ENCODE measurements around the gene SPRED2.

Gene SPRED2

DNA sequence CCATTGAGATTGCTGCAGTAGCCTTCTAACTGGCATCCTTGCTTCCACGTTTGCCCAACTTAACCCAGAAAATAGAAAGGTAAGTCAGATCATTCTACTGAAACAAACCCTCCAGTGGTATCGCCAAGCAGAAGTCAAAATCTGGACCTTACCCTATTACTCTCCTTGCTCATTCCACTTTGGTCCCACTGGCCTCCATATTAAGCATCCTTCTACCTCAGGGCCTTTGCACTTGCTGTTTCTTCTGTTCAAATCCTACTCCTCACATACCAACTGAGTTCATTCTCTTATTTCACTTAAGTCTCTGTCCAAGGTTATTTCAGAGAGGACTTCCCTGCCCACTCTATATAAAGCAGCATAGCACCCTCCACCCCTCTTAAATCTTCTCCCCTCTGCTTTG is 84.5 kb downstream of the SPRED2 start:
- H3K36me3 ChIP-seq (ENCODE audit: control insufficient read depth, low read length), result peaks cover 3% of the 10 kb centered on the region; the same call in 1 of the 2 replicates
- H3F3A ChIP-seq (ENCODE audit: control insufficient read depth, insufficient read depth), result peaks cover 11% of the 10 kb centered on the region; the same call in 1 of the 2 replicates
- H3K9me2 ChIP-seq (replicated peaks; ENCODE audit: control insufficient read depth, low read length), result no peaks in the 10 kb centered on the region
- no peak overlapping the region for H3K4me3 ChIP-seq (ENCODE audit: low read length)
- peaks cover 66% of the 10 kb centered on the region for H3K79me2 ChIP-seq (ENCODE audit: control insufficient read depth, low read length)
- H3K27me3 ChIP-seq (ENCODE audit: control insufficient read depth, low read length), result no peaks in the 10 kb centered on the region
- no peak overlapping the region for H3K4me2 ChIP-seq (ENCODE audit: low read length)
- no peak overlapping the region for H3K27ac ChIP-seq (ENCODE audit: low read depth, low read length)
- no peaks in the 10 kb centered on the region for H3K9me3 ChIP-seq (ENCODE audit: control insufficient read depth, insufficient read depth, low read length)
- no peak for TF ChIP-seq EZH2phosphoT487 (IDR thresholded peaks at IDR 0.05; ENCODE audit: borderline replicate concordance, low read length)
- TF ChIP-seq, protein P1, sequence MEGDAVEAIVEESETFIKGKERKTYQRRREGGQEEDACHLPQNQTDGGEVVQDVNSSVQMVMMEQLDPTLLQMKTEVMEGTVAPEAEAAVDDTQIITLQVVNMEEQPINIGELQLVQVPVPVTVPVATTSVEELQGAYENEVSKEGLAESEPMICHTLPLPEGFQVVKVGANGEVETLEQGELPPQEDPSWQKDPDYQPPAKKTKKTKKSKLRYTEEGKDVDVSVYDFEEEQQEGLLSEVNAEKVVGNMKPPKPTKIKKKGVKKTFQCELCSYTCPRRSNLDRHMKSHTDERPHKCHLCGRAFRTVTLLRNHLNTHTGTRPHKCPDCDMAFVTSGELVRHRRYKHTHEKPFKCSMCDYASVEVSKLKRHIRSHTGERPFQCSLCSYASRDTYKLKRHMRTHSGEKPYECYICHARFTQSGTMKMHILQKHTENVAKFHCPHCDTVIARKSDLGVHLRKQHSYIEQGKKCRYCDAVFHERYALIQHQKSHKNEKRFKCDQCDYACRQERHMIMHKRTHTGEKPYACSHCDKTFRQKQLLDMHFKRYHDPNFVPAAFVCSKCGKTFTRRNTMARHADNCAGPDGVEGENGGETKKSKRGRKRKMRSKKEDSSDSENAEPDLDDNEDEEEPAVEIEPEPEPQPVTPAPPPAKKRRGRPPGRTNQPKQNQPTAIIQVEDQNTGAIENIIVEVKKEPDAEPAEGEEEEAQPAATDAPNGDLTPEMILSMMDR (IDR thresholded peaks at IDR 0.05; ENCODE audit: low read depth, low read length, poor library complexity, severe bottlenecking), result no peak
- peaks cover 54% of the 10 kb centered on the region for H3K4me1 ChIP-seq (ENCODE audit: control insufficient read depth, low read length)
- no peaks in the 10 kb centered on the region for H4K20me1 ChIP-seq (ENCODE audit: control insufficient read depth, insufficient read depth, low read depth, low read length)

DNA sequence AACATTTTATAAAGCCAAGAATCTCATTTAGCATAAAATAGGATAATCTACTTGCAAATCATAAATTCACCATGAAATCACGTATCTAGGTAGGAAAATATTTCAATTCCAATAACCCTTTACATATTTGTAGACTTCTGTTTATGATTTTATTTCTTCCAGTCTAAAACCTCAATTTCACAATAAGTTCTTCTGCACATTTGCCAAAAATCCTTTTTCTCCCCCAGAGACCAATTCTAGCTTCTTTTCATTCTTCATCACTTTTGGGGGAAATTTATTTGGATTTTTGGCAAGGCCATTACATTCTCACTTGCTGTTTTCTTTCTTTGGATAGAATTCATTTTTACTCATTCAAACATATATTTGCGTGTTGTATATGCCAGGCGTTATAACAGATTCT is 86.8 kb downstream of the SPRED2 start:
- no peak overlapping the region for H3K27ac ChIP-seq (ENCODE audit: low read depth, low read length)
- no peaks in the 10 kb centered on the region for H3F3A ChIP-seq (ENCODE audit: control insufficient read depth, insufficient read depth)
- H3K4me2 ChIP-seq (ENCODE audit: low read length), result no peak overlapping the region
- no peaks in the 10 kb centered on the region for H3K9me3 ChIP-seq (ENCODE audit: control insufficient read depth, insufficient read depth, low read length)
- no peaks in the 10 kb centered on the region for H4K20me1 ChIP-seq (ENCODE audit: control insufficient read depth, insufficient read depth, low read depth, low read length)
- H3K9me2 ChIP-seq (replicated peaks; ENCODE audit: control insufficient read depth, low read length), result no peaks in the 10 kb centered on the region
- H3K79me2 ChIP-seq (ENCODE audit: control insufficient read depth, low read length), result peaks cover 49% of the 10 kb centered on the region
- no peak for TF ChIP-seq EZH2phosphoT487 (IDR thresholded peaks at IDR 0.05; ENCODE audit: borderline replicate concordance, low read length)
- TF ChIP-seq, protein P1 (IDR thresholded peaks at IDR 0.05; ENCODE audit: low read depth, low read length, poor library complexity, severe bottlenecking), result no peak
- peaks cover 8% of the 10 kb centered on the region for H3K36me3 ChIP-seq (ENCODE audit: control insufficient read depth, low read length)
- H3K4me3 ChIP-seq (ENCODE audit: low read length), result no peak overlapping the region
- H3K27me3 ChIP-seq (ENCODE audit: control insufficient read depth, low read length), result no peaks in the 10 kb centered on the region
- H3K4me1 ChIP-seq (ENCODE audit: control insufficient read depth, low read length), result peaks cover 35% of the 10 kb centered on the region

DNA sequence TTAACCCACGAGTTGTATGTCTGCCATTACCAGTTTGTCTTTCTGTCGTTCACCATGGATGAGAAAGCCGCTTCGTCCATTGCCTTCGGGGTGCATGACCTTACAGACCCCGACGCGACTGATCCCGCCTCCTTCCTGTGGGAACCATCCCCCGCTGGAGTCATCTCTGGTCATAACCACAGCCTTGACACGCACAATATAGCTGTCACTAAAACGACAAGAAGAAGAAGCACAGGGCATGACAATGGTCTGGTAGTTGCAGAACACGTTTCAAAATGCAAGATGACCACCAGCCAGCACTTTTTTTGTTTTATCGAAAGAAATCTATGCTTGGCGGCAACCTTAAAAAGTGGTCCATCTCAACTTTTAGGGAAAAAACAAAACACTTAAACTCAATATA is 87.7 kb downstream of the SPRED2 start:
- no peaks in the 10 kb centered on the region for H3K9me2 ChIP-seq (replicated peaks; ENCODE audit: control insufficient read depth, low read length)
- H3K9me3 ChIP-seq (ENCODE audit: control insufficient read depth, insufficient read depth, low read length), result no peaks in the 10 kb centered on the region
- peak overlapping the region; percentile 30 for H3K4me2 ChIP-seq (ENCODE audit: low read length)
- TF ChIP-seq, protein P1 (IDR thresholded peaks at IDR 0.05; ENCODE audit: low read depth, low read length, poor library complexity, severe bottlenecking), result no peak
- no peak for TF ChIP-seq EZH2phosphoT487 (IDR thresholded peaks at IDR 0.05; ENCODE audit: borderline replicate concordance, low read length)
- H3K27ac ChIP-seq (ENCODE audit: low read depth, low read length), result no peak overlapping the region
- H3K27me3 ChIP-seq (ENCODE audit: control insufficient read depth, low read length), result no peaks in the 10 kb centered on the region
- H4K20me1 ChIP-seq (ENCODE audit: control insufficient read depth, insufficient read depth, low read depth, low read length), result no peaks in the 10 kb centered on the region
- H3K36me3 ChIP-seq (ENCODE audit: control insufficient read depth, low read length), result peaks cover 8% of the 10 kb centered on the region
- no peaks in the 10 kb centered on the region for H3F3A ChIP-seq (ENCODE audit: control insufficient read depth, insufficient read depth)
- peaks cover 39% of the 10 kb centered on the region for H3K79me2 ChIP-seq (ENCODE audit: control insufficient read depth, low read length)
- peaks cover 25% of the 10 kb centered on the region for H3K4me1 ChIP-seq (ENCODE audit: control insufficient read depth, low read length)
- H3K4me3 ChIP-seq (ENCODE audit: low read length), result no peak overlapping the region
